Measurements from ENCODE around the gene PXN. TPM values are rescaled to one million over a fixed set of nuclear protein-coding genes. Genes with fewer than 3 reads are reported as not detected.

The PXN gene
- total and polyA plus RNA-seq, 2 of the 13 experiments (the other 11 are each of a cell fraction or from before 2014, with no cell fraction given), result 13.6 to 14.2 TPM

GRCh38 chr12:120238839-120239445, 26.6 kb downstream of the PXN start (continued):
- TF ChIP-seq ZBTB40 (IDR thresholded peaks at IDR 0.05), result no peak
- no peak for TF ChIP-seq ZBTB40 (CRISPR knock-in tag; IDR thresholded peaks at IDR 0.05)
- no peak for TF ChIP-seq ZIK1 (CRISPR knock-in tag; IDR thresholded peaks at IDR 0.05; ENCODE audit: borderline replicate concordance, low read depth)
- TF ChIP-seq TFDP2 (CRISPR knock-in tag; IDR thresholded peaks at IDR 0.05), result no peak
- no peak for TF ChIP-seq HOXA7 (CRISPR knock-in tag; IDR thresholded peaks at IDR 0.05)
- no peak for TF ChIP-seq PHF5A (CRISPR knock-in tag; IDR thresholded peaks at IDR 0.05; ENCODE audit: low read depth, unreplicated experiment)
- no peak for TF ChIP-seq ZNF7 (CRISPR knock-in tag; IDR thresholded peaks at IDR 0.05)
- no peak for TF ChIP-seq ZNF773 (CRISPR knock-in tag; IDR thresholded peaks at IDR 0.05; ENCODE audit: borderline replicate concordance)
- TF ChIP-seq JUND (CRISPR knock-in tag; IDR thresholded peaks at IDR 0.05), result no peak
- no peak for TF ChIP-seq ETV6 (CRISPR knock-in tag; conservative IDR thresholded peaks at IDR 0.05)
- TF ChIP-seq SIX1 (CRISPR knock-in tag; IDR thresholded peaks at IDR 0.05; ENCODE audit: borderline replicate concordance), result no peak
- no peak for TF ChIP-seq HNRNPK (IDR thresholded peaks at IDR 0.05; ENCODE audit: low read depth, low read length, poor library complexity, severe bottlenecking)
- TF ChIP-seq PAF1 (CRISPR knock-in tag; IDR thresholded peaks at IDR 0.05), result no peak
- no peak for TF ChIP-seq ZZZ3 (CRISPR knock-in tag; IDR thresholded peaks at IDR 0.05; ENCODE audit: borderline replicate concordance)

Data from HepG2 (cell line).